T-helper 2 cell (primary cell): ENCODE measurements around the gene MTRFR.
"Not testable (repeated sequence)": the region's sequence is repeated elsewhere in the genome, so short reads cannot be mapped to it uniquely, and the experiment has no call there.

ENCODE experiments used
- DNase-seq, 5 experiments: peaks; one replicate each; pipeline versions ENCODE4 v3.0.0 to v3.0.0-alpha.2; 2012 to 2022

The MTRFR gene

GRCh38 chr12:123248996-123249741, 15.9 kb downstream of the MTRFR start:
- DNase-seq = not testable (repeated sequence)

DNA sequence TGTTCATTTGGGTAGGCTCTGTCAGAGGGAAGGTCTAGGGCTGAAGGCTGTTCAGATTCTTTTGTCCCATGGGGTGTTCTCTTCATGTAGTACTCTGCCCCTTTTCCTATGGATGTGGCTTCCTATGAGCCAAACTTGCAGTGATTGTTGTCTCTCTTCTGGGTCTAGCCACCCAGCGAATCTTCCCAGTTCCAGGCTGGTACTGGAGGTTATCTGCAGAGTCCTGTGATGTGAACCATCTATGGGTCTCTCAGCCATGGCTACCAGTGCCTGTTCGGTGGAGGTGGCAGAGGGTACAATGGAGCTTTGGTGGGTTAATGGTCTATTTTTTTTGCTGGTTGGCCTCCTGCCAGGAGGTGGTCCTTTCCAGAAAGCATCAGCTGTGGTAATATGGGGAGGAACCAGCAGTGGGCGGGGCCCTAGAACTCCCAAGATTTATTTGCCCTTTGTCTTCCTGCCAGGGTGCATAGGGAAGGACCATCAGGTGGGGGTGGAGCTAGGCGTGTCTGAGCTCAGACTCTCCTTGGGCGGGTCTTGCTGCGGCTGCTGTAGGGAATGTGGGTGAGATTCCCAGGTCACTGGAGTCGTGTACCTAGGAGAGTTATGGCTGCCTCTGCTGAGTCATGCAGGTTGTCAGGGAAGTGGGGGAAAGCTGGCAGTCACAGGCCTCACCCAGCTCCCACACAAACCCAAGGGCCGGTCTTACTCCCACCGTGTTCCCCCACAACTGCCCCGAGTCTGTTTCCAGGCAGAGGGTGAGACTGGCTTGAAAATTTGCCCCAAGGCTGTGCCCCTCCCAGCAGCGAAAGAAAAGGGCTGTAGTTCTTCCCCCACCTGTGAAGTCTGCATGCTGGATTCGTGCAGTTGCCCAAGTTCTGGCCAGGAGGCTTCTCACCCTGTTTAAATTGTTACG, 17.5 kb downstream of the MTRFR start:
- DNase-seq = no peak

GRCh38 chr12:123251403-123252076, 18.3 kb downstream of the MTRFR start:
- DNase-seq = no peak

DNA sequence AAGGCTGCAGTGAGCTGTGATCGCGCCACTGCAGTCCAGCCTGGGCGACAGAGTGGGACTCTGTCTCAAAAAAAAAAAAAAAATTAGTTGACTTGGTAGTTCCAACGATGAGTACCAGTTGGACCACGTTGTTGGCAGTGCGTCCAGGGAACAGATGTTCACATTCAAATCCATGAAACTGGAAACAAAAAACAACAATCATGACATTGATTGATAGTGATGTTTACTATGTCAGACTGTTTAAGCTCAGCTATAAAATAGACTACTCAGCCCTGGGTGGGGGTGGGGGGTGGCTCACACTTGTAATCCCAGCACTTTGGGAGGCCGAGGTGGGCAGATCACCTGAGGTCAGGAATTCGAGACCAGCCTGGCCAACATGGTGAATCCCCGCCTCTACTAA, 19.1 kb downstream of the MTRFR start:
- DNase-seq = not testable (repeated sequence)

DNA sequence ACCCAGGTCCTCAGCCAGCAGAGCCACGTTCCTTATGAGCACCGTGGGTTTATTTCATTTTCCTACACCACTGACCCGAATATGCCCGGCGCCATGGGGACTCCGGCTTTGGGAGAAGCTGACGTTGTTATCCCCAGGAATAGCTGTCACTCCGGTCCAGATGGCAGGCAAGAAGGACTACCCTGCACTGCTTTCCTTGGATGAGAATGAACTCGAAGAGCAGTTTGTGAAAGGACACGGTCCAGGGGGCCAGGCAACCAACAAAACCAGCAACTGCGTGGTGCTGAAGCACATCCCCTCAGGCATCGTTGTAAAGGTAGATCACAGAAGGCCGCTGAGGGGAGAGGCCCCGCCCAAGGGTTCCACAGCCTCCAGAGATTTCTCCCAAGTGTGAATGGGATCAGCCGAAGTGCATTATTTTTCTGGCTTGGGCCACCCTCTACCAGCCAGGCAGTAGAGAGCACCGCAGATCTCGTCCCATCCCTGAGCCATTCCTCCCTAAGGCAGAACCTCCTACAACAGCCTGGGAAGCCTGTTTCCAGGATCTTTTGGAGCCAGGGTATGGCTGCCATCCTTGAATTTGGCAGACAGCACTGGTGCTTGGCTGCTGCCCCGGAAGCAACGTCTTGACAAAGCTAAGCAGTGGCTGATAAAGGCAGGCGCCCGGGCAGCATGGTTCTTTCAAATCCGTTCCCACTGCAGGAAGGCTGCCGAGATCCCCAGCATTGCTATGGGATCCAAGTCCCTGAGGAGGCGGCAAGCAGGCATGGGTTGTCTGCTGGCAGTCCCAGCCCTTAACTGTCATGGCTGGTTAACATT, 20.6 kb downstream of the MTRFR start:
- DNase-seq = no peak

GRCh38 chr12:123254853-123255446, 21.7 kb downstream of the MTRFR start:
- no peak for DNase-seq

DNA sequence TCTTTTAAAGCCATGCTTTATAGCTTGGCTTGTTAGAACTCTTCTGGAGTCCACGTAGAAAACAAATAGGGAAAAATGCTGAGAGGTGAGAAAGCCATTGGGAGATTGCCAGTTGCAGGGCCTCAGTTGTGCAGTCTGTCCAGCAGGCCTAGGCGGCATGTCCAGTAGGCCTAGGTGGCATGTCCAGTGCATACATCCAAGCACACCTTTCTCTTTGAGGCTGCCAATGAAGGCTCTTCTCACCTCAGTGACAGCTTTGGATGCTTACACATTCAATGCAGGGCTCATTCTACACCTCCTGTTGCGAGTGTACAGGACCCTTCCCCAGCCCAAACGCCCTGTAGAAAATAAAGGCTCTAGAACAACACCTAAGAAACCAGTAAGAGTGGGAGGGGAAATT, 25.4 kb downstream of the MTRFR start:
- DNase-seq = no peak

DNA sequence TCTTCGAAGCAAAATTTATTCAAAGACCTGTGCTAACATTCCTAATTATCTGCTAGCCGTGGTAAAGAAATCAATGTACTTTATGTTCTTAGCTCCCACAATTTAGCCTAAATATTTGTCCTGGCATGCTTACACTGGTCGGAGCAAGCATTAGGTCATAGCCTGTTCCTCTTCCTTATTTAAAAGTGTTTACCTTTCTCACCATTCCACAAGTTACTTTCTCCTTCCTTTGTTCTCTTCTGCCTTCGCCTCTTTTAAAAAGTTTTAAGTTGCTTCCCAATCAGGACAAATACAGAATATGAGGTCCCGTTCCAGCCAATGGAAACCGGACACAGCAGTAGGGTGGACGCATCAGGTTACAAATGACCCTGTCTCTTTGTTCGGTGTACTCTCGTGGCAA, 26.8 kb downstream of the MTRFR start:
- no peak for DNase-seq

DNA sequence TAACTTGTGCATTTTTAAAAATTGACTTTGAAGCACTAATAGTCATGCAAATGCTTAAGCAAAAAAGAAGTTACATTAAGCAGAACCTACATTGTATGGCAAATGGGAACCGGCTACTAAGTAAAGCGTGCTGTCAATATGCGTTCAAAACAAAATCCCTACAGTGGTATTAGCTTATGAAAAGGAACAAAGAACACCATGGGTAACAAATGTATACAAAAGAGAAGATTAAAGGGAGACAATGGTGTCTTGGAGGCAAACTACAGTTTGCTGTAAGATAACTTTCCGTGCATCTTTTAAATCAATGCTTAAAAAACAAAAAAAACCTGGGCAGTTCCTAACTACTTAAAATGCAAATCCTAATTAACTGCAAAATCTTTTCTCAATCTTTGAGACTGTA, 28.0 kb downstream of the MTRFR start:
- no peak for DNase-seq

DNA sequence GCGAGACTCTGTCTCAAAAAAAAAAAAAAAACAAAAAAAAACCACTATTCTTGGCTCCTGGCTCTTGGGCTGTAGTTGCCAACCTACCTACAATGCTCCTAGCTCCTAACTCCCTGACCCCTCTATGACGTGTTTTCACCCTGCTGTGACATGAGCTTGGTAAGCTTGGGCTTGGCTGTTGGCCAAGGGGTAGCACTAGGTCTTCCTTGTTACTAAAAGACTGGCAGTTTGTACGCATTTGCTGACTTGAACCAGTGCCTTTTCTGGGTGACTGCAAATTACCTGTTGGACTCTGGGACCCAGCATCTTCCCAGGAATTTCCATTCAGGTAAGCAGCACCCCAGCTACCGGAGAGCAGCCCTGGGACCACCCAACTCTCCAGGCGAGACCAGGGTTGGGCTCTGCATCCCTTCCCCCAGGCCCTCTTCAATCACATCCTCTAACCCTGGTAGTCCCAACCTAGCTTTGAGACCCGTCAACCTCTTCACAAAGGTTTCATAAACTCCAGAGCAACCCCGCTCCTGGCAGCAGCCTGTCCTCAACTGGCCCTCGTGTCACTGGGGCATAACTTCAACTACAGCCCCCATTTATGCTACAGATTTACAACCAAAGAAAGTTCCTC, 30.1 kb downstream of the MTRFR start:
- DNase-seq = no peak

GRCh38 chr12:123264642-123265041, 31.4 kb downstream of the MTRFR start:
- DNase-seq = peak in 1 of 5 experiments; percentile 19

- no peak for DNase-seq
These were observed 32.8 kb downstream of the MTRFR start for GRCh38 chr12:123265851-123266678.

DNA sequence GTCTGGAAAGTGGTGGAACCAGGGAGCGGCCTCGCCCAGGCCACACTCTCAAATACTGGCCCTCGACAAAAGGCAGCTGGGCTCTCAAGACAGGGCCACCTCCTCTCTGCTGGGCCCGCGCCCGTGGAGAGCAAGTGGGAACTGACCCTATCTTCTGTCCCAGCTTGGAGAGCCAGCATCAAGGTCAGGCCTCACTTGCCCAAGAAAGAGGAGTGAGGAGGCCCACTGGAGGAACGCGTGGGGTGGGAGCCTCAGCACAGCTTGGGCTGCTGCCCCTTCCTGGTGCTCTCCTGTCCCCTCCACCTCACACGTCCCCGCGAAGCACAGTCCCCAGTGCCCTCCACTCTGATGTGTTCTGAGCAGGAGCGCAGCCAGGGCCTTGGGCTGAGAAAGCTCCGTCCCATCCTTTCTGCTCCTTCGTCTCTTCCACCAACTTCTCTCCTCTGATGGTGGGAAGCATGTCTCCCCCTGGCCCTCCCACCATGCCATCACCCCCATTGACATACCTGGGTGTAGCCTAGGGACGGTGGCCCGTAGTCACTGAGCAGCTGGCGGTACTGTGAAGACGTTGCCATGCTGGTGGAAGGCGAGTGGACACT, 33.5 kb downstream of the MTRFR start:
- DNase-seq = no peak

DNA sequence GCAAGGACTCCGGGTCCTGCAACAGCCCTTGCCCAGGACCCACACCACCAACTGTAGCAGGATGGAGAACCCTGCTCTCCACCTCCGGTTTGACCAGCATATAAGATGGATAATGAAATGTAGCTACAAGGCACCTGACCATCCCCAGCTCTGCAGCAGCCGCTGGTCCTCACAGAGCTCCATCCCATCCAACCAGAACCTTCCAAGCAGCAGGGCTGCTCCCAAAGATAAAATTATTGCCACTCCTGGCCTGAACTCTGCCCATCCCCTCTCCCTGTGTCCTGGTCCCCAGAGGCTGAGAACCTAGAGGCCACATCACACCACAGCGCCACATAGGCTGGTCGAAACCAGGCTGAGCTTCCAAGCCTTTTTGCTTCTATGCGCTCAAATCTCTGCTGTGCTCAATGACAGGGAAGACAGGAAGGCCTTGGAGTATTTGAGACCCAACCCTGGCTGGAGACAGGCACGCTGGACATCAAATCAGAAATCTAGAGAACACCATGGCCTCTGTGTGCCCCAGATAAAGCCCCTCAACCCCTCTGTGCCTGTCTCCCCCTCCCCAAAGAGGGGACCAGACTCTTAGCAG, 34.2 kb downstream of the MTRFR start:
- no peak for DNase-seq

DNA sequence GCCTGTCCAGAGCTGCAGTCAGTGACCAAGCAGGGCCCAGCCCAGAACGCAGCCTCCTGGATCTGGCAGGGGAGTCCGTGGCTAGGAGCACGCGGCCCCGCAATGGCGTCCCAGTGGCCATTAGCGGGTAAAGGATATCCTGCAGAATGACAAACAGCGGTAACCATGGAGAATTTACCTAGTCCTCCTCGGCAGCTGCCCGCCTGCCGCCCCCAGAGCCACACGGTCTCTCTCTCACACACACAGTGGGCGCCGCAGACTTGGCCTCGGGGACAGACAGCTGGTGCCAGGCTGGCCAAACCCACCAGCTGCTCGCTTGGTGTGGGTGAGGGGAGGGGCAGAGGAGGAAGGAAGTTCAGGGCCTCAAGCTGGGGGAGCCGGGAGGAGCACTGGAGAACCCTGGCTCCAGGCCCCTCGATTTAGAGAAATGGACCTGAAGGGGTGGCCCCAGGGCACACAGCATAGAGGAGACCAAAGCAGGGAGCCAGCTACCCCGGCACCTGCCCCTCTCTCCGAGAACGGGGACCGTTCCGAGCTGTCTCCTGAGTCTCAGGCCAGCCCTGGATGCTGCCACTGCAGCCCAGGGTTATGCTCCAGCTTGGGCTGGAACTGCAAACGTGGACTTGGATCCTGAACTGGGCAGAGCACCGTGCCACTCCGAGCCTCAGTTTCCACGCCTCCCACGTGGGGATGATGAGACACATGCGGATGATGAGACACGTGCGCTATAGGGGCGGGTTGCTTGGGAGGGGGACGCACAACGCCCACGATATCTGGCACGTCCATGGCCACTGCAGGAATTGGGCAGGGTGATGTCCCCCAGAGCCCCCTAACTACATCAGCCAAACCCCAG, 35.0 kb downstream of the MTRFR start:
- no peak for DNase-seq

DNA sequence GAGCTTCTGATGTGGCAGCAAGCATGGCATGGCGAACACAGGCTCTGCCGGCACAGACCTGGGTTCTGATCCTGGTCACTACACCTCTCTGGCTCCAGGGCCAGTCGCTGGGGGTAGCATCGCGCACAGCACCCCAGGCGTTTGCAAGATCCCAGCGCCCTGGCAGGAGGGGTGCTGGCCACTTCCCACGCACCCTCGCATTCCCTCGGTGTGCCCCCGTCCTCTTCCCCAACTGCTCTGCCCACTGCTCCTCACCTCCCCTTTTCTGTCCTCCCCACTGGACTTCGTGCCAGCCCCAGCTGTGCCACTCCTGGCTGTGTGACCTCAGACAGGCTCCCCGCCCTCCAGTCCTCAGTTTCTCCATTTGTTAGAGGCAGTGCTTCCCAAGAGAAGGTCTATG, 35.6 kb downstream of the MTRFR start:
- DNase-seq = no peak

GRCh38 chr12:123269395-123269892, 36.2 kb downstream of the MTRFR start:
- peak in 2 of 5 experiments; percentile 9 to 27 for DNase-seq

GRCh38 chr12:123269896-123270213, 36.6 kb downstream of the MTRFR start:
- DNase-seq = no peak
